Measurements from ENCODE around the gene SOX12. TPM values are rescaled to one million over a fixed set of nuclear protein-coding genes. Genes with fewer than 3 reads are reported as not detected.

Gene SOX12
- total RNA-seq, 4 donors from 2014 or later: 2.4 to 21.9 (median 7.4) TPM

DNA sequence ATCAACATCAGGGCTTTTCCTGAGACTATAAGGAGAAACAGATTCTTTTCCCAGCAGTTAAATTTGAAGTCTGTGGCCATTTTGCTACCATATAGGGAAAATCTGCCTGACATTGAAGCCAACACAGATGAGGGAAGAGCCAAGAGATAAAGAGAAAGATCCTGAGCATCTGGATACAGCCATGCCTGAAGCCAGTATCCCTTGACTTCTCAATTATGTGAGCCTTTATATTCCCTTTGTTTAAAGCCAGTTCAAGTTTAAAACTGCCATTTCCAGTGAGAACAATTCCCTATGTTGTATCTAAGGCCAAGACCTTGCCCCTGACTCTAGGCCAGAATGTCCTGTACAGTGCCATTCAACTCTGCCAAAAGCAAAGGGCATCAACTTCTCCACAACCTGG, 17.8 kb downstream of the SOX12 start:
- Histone ChIP-seq H3K27me3 (no peaks in the 10 kb centered on the region), H3K27ac (no peak overlapping the region), H3K36me3 (no peaks in the 10 kb centered on the region), H3K4me1 (peaks cover 0 to 4% of the 10 kb centered on the region in 2 donors), H3K4me3 (no peak overlapping the region), H3K9me3 (no peaks in the 10 kb centered on the region)
- intact Hi-C loops (cut with DNase I; ENCODE audit: low total_unique reads): no loop called here
- no peak for TF ChIP-seq POLR2A (IDR thresholded peaks at IDR 0.05)
- TF ChIP-seq, protein P1, sequence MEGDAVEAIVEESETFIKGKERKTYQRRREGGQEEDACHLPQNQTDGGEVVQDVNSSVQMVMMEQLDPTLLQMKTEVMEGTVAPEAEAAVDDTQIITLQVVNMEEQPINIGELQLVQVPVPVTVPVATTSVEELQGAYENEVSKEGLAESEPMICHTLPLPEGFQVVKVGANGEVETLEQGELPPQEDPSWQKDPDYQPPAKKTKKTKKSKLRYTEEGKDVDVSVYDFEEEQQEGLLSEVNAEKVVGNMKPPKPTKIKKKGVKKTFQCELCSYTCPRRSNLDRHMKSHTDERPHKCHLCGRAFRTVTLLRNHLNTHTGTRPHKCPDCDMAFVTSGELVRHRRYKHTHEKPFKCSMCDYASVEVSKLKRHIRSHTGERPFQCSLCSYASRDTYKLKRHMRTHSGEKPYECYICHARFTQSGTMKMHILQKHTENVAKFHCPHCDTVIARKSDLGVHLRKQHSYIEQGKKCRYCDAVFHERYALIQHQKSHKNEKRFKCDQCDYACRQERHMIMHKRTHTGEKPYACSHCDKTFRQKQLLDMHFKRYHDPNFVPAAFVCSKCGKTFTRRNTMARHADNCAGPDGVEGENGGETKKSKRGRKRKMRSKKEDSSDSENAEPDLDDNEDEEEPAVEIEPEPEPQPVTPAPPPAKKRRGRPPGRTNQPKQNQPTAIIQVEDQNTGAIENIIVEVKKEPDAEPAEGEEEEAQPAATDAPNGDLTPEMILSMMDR (IDR thresholded peaks at IDR 0.05): no peak
- DNase-seq: no peak

DNA sequence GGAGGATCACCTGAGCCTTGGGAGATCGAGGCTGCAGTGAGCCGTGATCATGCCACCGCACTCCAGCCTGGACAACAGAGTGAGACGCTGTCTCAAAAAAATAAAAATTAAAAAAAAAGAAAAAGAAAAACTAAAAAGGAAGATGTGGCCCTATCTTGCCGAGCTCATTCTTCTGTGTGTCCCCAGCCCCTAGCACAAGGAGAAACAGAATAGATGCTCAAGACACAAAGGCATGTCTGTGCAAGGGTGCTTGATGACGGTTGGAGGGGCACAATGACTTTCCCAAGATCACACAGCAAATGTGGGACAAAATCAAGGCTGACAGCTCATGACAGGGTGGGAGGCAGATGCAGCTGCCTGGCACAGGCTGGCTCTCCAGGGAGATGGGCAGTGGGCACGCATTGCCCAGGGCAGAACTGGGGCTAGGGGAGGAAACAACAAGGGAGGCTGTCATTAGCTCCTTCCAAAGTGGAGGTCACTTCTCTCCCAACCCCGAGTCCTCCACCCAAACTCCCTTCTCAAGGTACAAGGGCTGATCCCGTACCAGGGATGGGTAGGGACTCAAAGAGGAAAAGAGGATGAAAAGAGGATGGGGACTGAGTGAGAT, 20.8 kb downstream of the SOX12 start:
- H3K27me3 ChIP-seq: no peaks in the 10 kb centered on the region
- intact Hi-C loops (cut with DNase I; ENCODE audit: low total_unique reads): no loop called here
- no peak for TF ChIP-seq POLR2A (IDR thresholded peaks at IDR 0.05)
- TF ChIP-seq, protein P1 (IDR thresholded peaks at IDR 0.05): no peak
- H3K4me1 ChIP-seq: peaks cover 0 to 4% of the 10 kb centered on the region in 2 donors
- no peaks in the 10 kb centered on the region for H3K9me3 ChIP-seq
- no peaks in the 10 kb centered on the region for H3K36me3 ChIP-seq
- H3K27ac ChIP-seq: peak overlapping the region; percentile 84 to 97
- DNase-seq: no peak
- H3K4me3 ChIP-seq: peak overlapping the region; percentile 77 to 83

DNA sequence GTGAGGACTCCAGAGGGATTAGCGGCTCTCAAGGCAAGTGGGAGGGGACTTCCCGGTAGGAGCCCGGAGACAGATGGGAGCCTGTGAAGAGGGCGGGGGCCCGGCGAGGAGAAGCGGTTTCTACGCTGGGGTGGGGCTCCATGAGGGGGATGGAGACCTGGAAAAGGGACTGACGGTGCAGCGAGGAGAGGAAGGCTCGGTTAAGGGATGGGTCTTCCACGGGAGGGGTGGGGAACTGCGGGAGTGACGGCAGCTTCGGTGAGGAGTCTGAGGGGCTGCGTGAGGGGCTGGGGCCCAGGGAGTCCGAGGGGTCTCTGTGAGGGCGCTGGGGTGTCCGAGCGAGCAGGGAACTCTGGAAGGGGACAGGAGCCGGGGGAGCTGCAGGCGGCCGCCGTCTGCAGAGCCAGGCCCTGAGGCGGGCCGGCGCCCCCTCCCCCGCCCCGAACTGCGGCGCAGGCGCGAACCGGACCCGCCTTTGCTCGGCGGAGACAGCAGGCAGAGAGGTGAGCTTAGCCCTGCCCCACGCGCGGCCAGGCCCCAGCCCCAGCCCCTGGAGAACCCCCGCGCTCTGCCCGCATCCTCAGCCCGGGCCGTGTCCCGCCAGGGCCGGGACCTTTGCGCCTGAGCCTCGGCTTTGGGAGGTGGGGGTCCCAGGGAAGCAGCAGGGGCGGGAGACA, 21.4 kb downstream of the SOX12 start, which contains the start of gene NRSN2:
Gene NRSN2 (plus strand): TSS at position 472 of the 677 bp plus-strand sequence. CDS start 2,533 bp downstream, outside the sequence.
- TF ChIP-seq, protein P1 (IDR thresholded peaks at IDR 0.05): no peak
- peak in 1 of 2 donors; percentile 53 for TF ChIP-seq POLR2A (IDR thresholded peaks at IDR 0.05)
- intact Hi-C loops (cut with DNase I; ENCODE audit: low total_unique reads): no loop called here

DNA sequence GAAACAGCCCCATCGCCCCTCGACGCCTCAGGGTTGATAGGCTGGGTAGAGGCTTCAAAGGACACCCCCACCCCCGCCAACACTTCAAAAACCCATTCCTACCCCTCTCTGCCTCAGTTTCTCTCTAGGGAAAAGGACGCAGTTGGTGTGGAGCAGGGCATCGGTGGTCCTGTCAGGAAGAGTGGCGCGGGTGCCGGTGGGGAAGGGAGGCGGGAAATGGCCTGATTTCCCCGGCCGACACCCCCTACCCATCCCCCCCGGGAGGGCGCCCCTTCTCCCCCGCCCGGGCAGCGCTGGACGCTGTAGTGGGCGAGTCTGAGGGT, 21.9 kb downstream of the SOX12 start:
- H3K27me3 ChIP-seq: no peaks in the 10 kb centered on the region
- H3K4me3 ChIP-seq: peak overlapping the region; percentile 77 to 83
- no peaks in the 10 kb centered on the region for H3K9me3 ChIP-seq
- H3K36me3 ChIP-seq: no peaks in the 10 kb centered on the region
- peak overlapping the region; percentile 84 to 97 for H3K27ac ChIP-seq
- DNase-seq: no peak
- TF ChIP-seq, protein P1 (IDR thresholded peaks at IDR 0.05): no peak
- no peak for TF ChIP-seq POLR2A (IDR thresholded peaks at IDR 0.05)
- intact Hi-C loops (cut with DNase I; ENCODE audit: low total_unique reads): no loop called here
- peaks cover 0 to 4% of the 10 kb centered on the region in 2 donors for H3K4me1 ChIP-seq

More for the DNA sequence above, 21.4 kb downstream of the SOX12 start, which contains the start of gene NRSN2:
- peaks cover 0 to 4% of the 10 kb centered on the region in 2 donors for H3K4me1 ChIP-seq
- H3K4me3 ChIP-seq: peak within 1 kb of the TSS; percentile 77 to 83
- peak; percentile 59 to 71 for DNase-seq
- no peaks in the 10 kb centered on the region for H3K27me3 ChIP-seq
- no peaks in the 10 kb centered on the region for H3K9me3 ChIP-seq
- peak within 1 kb of the TSS; percentile 84 to 97 for H3K27ac ChIP-seq
- H3K36me3 ChIP-seq: no peaks in the 10 kb centered on the region

Measured in uterus (tissue), 4 donors.